ENCODE data around the gene SZRD1. TPM values are rescaled to one million over a fixed set of nuclear protein-coding genes. Genes with fewer than 3 reads are reported as not detected.

SZRD1 gene
- total and polyA plus RNA-seq, 2 of the 8 experiments (the other 6 are each of a cell fraction or from before 2014, with no cell fraction given) = 97.8 to 108 TPM

DNA sequence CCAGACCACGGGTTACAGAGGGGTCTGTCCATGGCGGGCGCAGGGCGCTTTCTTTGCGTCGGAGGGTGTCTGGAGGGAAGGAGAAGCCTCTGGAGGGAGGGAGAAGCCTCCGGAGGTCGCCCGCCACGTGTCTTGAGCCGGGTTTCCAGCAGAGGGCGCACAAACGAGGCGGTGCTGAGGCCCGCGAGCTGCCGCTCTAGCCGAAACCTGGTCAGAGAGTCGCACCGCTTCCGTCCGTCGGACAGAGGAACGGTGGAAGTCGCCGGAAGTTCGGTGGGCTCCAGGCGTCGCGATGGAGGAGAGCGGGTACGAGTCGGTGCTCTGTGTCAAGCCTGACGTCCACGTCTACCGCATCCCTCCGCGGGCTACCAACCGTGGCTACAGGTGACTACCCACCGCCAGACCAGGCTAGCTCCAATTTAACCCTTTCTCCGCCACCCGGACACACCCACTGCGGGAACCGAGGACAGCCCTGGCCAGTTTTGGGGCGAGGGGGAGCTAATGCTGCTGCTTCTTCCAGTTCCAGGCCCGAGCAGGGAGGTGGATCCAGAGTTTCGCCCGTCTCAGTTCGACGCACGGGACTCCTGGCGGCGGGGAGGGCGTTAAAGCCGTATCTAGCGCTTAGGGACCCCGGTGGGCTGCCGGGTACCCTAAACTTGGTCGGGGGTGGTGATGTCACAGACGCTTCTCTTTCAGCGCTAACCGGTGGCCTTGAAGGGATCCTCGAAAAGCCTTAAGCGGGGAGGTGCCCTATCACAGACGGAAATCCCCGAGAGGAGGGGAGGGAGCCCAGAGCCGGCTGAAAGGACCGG, 73.6 kb downstream of the SZRD1 start, which contains the start of gene NECAP2 (continued):
- TF ChIP-seq, protein P1, sequence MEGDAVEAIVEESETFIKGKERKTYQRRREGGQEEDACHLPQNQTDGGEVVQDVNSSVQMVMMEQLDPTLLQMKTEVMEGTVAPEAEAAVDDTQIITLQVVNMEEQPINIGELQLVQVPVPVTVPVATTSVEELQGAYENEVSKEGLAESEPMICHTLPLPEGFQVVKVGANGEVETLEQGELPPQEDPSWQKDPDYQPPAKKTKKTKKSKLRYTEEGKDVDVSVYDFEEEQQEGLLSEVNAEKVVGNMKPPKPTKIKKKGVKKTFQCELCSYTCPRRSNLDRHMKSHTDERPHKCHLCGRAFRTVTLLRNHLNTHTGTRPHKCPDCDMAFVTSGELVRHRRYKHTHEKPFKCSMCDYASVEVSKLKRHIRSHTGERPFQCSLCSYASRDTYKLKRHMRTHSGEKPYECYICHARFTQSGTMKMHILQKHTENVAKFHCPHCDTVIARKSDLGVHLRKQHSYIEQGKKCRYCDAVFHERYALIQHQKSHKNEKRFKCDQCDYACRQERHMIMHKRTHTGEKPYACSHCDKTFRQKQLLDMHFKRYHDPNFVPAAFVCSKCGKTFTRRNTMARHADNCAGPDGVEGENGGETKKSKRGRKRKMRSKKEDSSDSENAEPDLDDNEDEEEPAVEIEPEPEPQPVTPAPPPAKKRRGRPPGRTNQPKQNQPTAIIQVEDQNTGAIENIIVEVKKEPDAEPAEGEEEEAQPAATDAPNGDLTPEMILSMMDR (IDR thresholded peaks at IDR 0.05; ENCODE audit: control extremely low read depth in 1 of 3, insufficient read depth in 1 of 3, low read depth in 1 of 3, low read length in 3 of 3) = peak; percentile 85 to 96 (median 86)
- peak; percentile 40 for TF ChIP-seq TAF7 (optimal IDR thresholded peaks at IDR 0.05; ENCODE audit: borderline replicate concordance, low read depth, low read length)
- no peak for TF ChIP-seq SP4 (IDR thresholded peaks at IDR 0.05; ENCODE audit: low read length)
- peak in 1 of 2 experiments; percentile 82; a peak in 2 of 4 replicates for TF ChIP-seq SIN3A (conservative IDR thresholded peaks at IDR 0.05 in 1 of 2, IDR thresholded peaks at IDR 0.05 in 1 of 2; ENCODE audit: low read depth in 1 of 2, low read length in 2 of 2)
- TF ChIP-seq ASH2L (IDR thresholded peaks at IDR 0.05; ENCODE audit: low read length) = peak; percentile 91
- no peak for TF ChIP-seq POU5F1 (IDR thresholded peaks at IDR 0.05; ENCODE audit: low read depth, low read length)
- peak; percentile 86 for TF ChIP-seq SP2 (IDR thresholded peaks at IDR 0.05; ENCODE audit: low read length)
- TF ChIP-seq KDM4A (IDR thresholded peaks at IDR 0.05; ENCODE audit: low read depth, low read length, severe bottlenecking) = peak; percentile 93
- peak; percentile 87; the same call in 1 of the 2 replicates for TF ChIP-seq RBBP5 (IDR thresholded peaks at IDR 0.05; ENCODE audit: borderline replicate concordance, low read depth, low read length)
- TF ChIP-seq SRF (IDR thresholded peaks at IDR 0.05; ENCODE audit: low read depth, low read length) = no peak
- peak; percentile 86 for TF ChIP-seq EGR1 (IDR thresholded peaks at IDR 0.05; ENCODE audit: borderline replicate concordance, low read depth, low read length)
- TF ChIP-seq RAD21 (IDR thresholded peaks at IDR 0.05 in 1 of 2, conservative IDR thresholded peaks at IDR 0.05 in 1 of 2; ENCODE audit: low read depth in 2 of 2, low read length in 2 of 2) = peak; percentile 43 to 55
- peak; percentile 37 for TF ChIP-seq NANOG (IDR thresholded peaks at IDR 0.05; ENCODE audit: insufficient read depth, low read depth, low read length, poor library complexity, severe bottlenecking)
- TF ChIP-seq HDAC2 (IDR thresholded peaks at IDR 0.05; ENCODE audit: borderline replicate concordance in 1 of 2, low read depth in 2 of 2, low read length in 2 of 2) = no peak
- TF ChIP-seq, protein P2, sequence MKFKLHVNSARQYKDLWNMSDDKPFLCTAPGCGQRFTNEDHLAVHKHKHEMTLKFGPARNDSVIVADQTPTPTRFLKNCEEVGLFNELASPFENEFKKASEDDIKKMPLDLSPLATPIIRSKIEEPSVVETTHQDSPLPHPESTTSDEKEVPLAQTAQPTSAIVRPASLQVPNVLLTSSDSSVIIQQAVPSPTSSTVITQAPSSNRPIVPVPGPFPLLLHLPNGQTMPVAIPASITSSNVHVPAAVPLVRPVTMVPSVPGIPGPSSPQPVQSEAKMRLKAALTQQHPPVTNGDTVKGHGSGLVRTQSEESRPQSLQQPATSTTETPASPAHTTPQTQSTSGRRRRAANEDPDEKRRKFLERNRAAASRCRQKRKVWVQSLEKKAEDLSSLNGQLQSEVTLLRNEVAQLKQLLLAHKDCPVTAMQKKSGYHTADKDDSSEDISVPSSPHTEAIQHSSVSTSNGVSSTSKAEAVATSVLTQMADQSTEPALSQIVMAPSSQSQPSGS (IDR thresholded peaks at IDR 0.05; ENCODE audit: low read length) = peak; percentile 27
- no peak; the same call in 1 of the 2 replicates for TF ChIP-seq SP1 (IDR thresholded peaks at IDR 0.05; ENCODE audit: low read depth, low read length)
- peak; percentile 21 to 93 for TF ChIP-seq POLR2A (IDR thresholded peaks at IDR 0.05; ENCODE audit: control extremely low read depth in 1 of 2, low read depth in 2 of 2, low read length in 2 of 2)
- no peak for TF ChIP-seq CHD1 (IDR thresholded peaks at IDR 0.05; ENCODE audit: low read depth, low read length)
- no peak for TF ChIP-seq ZNF274 (IDR thresholded peaks at IDR 0.05; ENCODE audit: borderline replicate concordance, extremely low read depth, low read length)

All from H1 (cell line).